OCI-LY3 (cell line): Measurements from ENCODE around the gene AP3M1.

Source experiments
- CTCF ChIP-seq: fragments of 200-600, 300-600 bp; sonication (generic); IDR thresholded peaks from 2 replicates; pipeline ENCODE4 v1.5.1; 2014; ENCODE audit warnings: antibody characterized with exemption, low read length, low read depth
- EZH2phosphoT487 ChIP-seq: fragments of 200-600 bp; shearing (Covaris generic); IDR thresholded peaks from 2 replicates; pipeline ENCODE4 v1.6.1; 2018; ENCODE audit warnings: antibody characterized with exemption, mixed run types, low read depth

GRCh38 chr10:74174521-74174920 is 23.9 kb upstream of the AP3M1 start:
- TF ChIP-seq CTCF (no peak), EZH2phosphoT487 (no peak)
